GM18868 (cell line): ENCODE data around the gene MRPL55.
A peak's percentile ranks its signal among the peaks of the same experiment; 100 is the strongest.

Experiments
- ATAC-seq: cut with Tn5 transposase; IDR thresholded peaks from one replicate; pipeline ENCODE4 v1.9.1; 2021; ENCODE audit warnings: mild to moderate bottlenecking, moderate library complexity; ENCODE audit not compliant: unreplicated experiment

Gene MRPL55

GRCh38 chr1:228148196-228148861 lies 39.2 kb upstream of the MRPL55 start:
- no peak for ATAC-seq

- ATAC-seq: no peak
These were observed 38.7 kb upstream of the MRPL55 start for GRCh38 chr1:228147768-228148167.

- ATAC-seq: no peak
These were observed 38.1 kb upstream of the MRPL55 start for GRCh38 chr1:228147151-228147693.

GRCh38 chr1:228146417-228147150 lies 37.5 kb upstream of the MRPL55 start:
- ATAC-seq: no peak

- ATAC-seq: no peak
These were observed 36.6 kb upstream of the MRPL55 start for GRCh38 chr1:228145463-228146416.

GRCh38 chr1:228144993-228145343 lies 35.9 kb upstream of the MRPL55 start:
- no peak for ATAC-seq

GRCh38 chr1:228144193-228144992 lies 35.3 kb upstream of the MRPL55 start:
- no peak for ATAC-seq

GRCh38 chr1:228143480-228144192 lies 34.5 kb upstream of the MRPL55 start:
- ATAC-seq: no peak

- ATAC-seq: no peak
These were observed 33.6 kb upstream of the MRPL55 start for GRCh38 chr1:228142701-228143136.

GRCh38 chr1:228142155-228142691 lies 33.1 kb upstream of the MRPL55 start:
- no peak for ATAC-seq

GRCh38 chr1:228141226-228142044 lies 32.3 kb upstream of the MRPL55 start:
- no peak for ATAC-seq

GRCh38 chr1:228140724-228141225 lies 31.7 kb upstream of the MRPL55 start:
- no peak for ATAC-seq

GRCh38 chr1:228139931-228140723 lies 31.0 kb upstream of the MRPL55 start, which contains the start of gene GUK1:
Gene GUK1, plus strand, starts transcription at chr1:228140279. Its CDS starts 24 bp downstream, at chr1:228140303.
- peak; percentile 90 for ATAC-seq

- no peak for ATAC-seq
These were observed 30.4 kb upstream of the MRPL55 start for GRCh38 chr1:228139406-228139930.

- ATAC-seq: no peak
These were observed 27.8 kb upstream of the MRPL55 start for GRCh38 chr1:228136901-228137300.

GRCh38 chr1:228134591-228134990 lies 25.5 kb upstream of the MRPL55 start:
- ATAC-seq: no peak

- no peak for ATAC-seq
These were observed 22.7 kb upstream of the MRPL55 start for GRCh38 chr1:228131766-228132165.
